HCT116 (cell line): ENCODE measurements around the gene HMX3. TPM values are rescaled to one million over a fixed set of nuclear protein-coding genes. Genes with fewer than 3 reads are reported as not detected.

ENCODE experiments used
- ATAC-seq: fragments of 200-7000 bp; cut with Tn5 transposase; 2 replicates; pipeline ENCODE4 v1.9.1; 2020; ENCODE audit warnings: mild to moderate bottlenecking, moderate library complexity
- BruUV-seq: library from RNA; stranded (reverse); fragments of 400-500 nt; replicated peaks from 2 replicates; lab custom pipeline; 2021; lab: Mats Ljungman, UMichigan
- CTCF ChIA-PET: fragments of 300-600 bp; sonication (Branson Sonifier 250); formaldehyde crosslinking; loops from one replicate; lab custom pipeline; 2021; ENCODE audit warnings: antibody characterized with exemption; lab: Charles Lee
- POLR2A ChIA-PET: fragments of 300-600, 350-600 bp; sonication (Branson Sonifier 250); formaldehyde crosslinking; loops from one replicate; lab custom pipeline; 2021; ENCODE audit warnings: antibody characterized with exemption; lab: Charles Lee
- RAD21 ChIA-PET, 2 experiments: fragments of 300-600 bp; sonication (Branson Sonifier 250); formaldehyde crosslinking; loops; one replicate each; lab custom pipeline; 2023; ENCODE audit warnings: low total read pairs in 2 of 2; ENCODE audit not compliant: uncharacterized antibody in 2 of 2, unreplicated experiment in 2 of 2, low non-redundant PET in 1 of 2; lab: Charles Lee
- DNase-seq: peaks from one replicate; pipeline ENCODE4 v3.0.0-alpha.2; 2010; ENCODE audit warnings: low read depth, low spot score
- H2AFZ ChIP-seq: fragments of 200-600 bp; shearing (Covaris generic), sonication (generic); 2 replicates; pipeline ENCODE4 v1.6.1; 2017; ENCODE audit warnings: low read depth, mixed run types, mixed read lengths, antibody characterized with exemption, low read length; ENCODE audit not compliant: poor library complexity, severe bottlenecking
- H3K27ac ChIP-seq: 2 replicates; pipeline ENCODE4 v1.5.1; 2012; ENCODE audit warnings: low read depth, low read length
- H3K27me3 ChIP-seq: fragments of 200-600 bp; sonication (generic); 2 replicates; pipeline ENCODE4 v1.6.1; 2016; ENCODE audit warnings: mixed run types, low read length, mixed read lengths; ENCODE audit not compliant: insufficient read depth
- H3K36me3 ChIP-seq, 2 experiments: fragments of 200-500 bp in 1 of 2; fragments of 200-600 bp in 1 of 2; sonication (Bioruptor generic) in 1 of 2; sonication (generic) in 1 of 2; 2 replicates each; pipeline versions ENCODE4 v1.5.1 to v1.6.1; 2014 to 2016; ENCODE audit warnings: low read length in 2 of 2, inconsistent platforms in 1 of 2, mixed read lengths in 1 of 2, mixed run types in 1 of 2; ENCODE audit not compliant: insufficient read depth in 2 of 2, control insufficient read depth in 1 of 2
- H3K4me1 ChIP-seq, 2 experiments: fragments of 200-600 bp in 1 of 2; sonication (generic) in 1 of 2; 2 replicates each; pipeline versions ENCODE4 v1.5.1 to v1.6.1; 2012 to 2017; ENCODE audit warnings: low read length in 2 of 2, inconsistent platforms in 1 of 2, mild to moderate bottlenecking in 1 of 2, mixed read lengths in 1 of 2, mixed run types in 1 of 2, moderate library complexity in 1 of 2; ENCODE audit not compliant: insufficient read depth in 2 of 2, control insufficient read depth in 1 of 2
- H3K4me2 ChIP-seq: fragments of 200-600 bp; sonication (generic); 2 replicates; pipeline ENCODE4 v1.6.1; 2017; ENCODE audit warnings: mixed run types, low read length, mixed read lengths
- H3K4me3 ChIP-seq, 2 experiments: fragments of 200-600 bp in 1 of 2; sonication (generic) in 1 of 2; replicated peaks in 1 of 2; 2 replicates each; pipeline ENCODE4 v1.5.1; 2011 to 2016; ENCODE audit warnings: low read length in 2 of 2, control low read depth in 1 of 2, low read depth in 1 of 2, mild to moderate bottlenecking in 1 of 2, mixed read lengths in 1 of 2, mixed run types in 1 of 2
- H3K79me2 ChIP-seq: fragments of 200-600 bp; sonication (generic); 2 replicates; pipeline ENCODE4 v1.6.1; 2017; ENCODE audit warnings: mild to moderate bottlenecking, mixed run types, low read length, moderate library complexity, mixed read lengths; ENCODE audit not compliant: insufficient read depth
- H3K9ac ChIP-seq: fragments of 200-600 bp; sonication (generic); 2 replicates; pipeline ENCODE4 v1.6.1; 2016; ENCODE audit warnings: low read length, mixed read lengths
- H3K9me2 ChIP-seq: fragments of 200-600 bp; sonication (generic), shearing (Covaris generic); 2 replicates; pipeline ENCODE4 v1.6.1; 2017; ENCODE audit warnings: mixed run types, mild to moderate bottlenecking, moderate library complexity; ENCODE audit not compliant: insufficient read depth
- H3K9me3 ChIP-seq, 2 experiments: fragments of 200-500 bp in 1 of 2; fragments of 200-600 bp in 1 of 2; sonication (Bioruptor generic) in 1 of 2; sonication (generic) in 1 of 2; 2 replicates each; pipeline ENCODE4 v1.6.1; 2014 to 2017; ENCODE audit warnings: low read length in 2 of 2, mixed read lengths in 2 of 2, inconsistent platforms in 1 of 2, low read depth in 1 of 2, mild to moderate bottlenecking in 1 of 2, mixed run types in 1 of 2, moderate library complexity in 1 of 2; ENCODE audit not compliant: control insufficient read depth in 1 of 2, insufficient read depth in 1 of 2
- H4K20me1 ChIP-seq: fragments of 200-600 bp; sonication (generic), shearing (Covaris generic); 2 replicates; pipeline ENCODE4 v1.6.1; 2017; ENCODE audit warnings: mixed run types, mild to moderate bottlenecking, moderate library complexity; ENCODE audit not compliant: insufficient read depth
- CBX3 ChIP-seq: IDR thresholded peaks from 2 replicates; pipeline ENCODE4 v1.6.1; 2012; ENCODE audit warnings: low read depth
- CEBPB ChIP-seq: IDR thresholded peaks from 2 replicates; pipeline ENCODE4 v1.6.1; 2012; ENCODE audit warnings: low read depth
- EGR1 ChIP-seq: IDR thresholded peaks from 2 replicates; pipeline ENCODE4 v1.6.1; 2012; ENCODE audit warnings: low read depth
- JUND ChIP-seq: IDR thresholded peaks from 2 replicates; pipeline ENCODE4 v1.6.1; 2012
- MAX ChIP-seq: IDR thresholded peaks from 2 replicates; pipeline ENCODE4 v1.6.1; 2012
- RAD21 ChIP-seq: IDR thresholded peaks from 2 replicates; pipeline ENCODE4 v1.6.1; 2012; ENCODE audit warnings: low read depth, mild to moderate bottlenecking
- SIN3A ChIP-seq: IDR thresholded peaks from 2 replicates; pipeline ENCODE4 v1.6.1; 2012; ENCODE audit warnings: low read depth
- SRF ChIP-seq: IDR thresholded peaks from 2 replicates; pipeline ENCODE4 v1.6.1; 2012; ENCODE audit warnings: low read depth
- ZFX ChIP-seq: fragments of 450-650 bp; IDR thresholded peaks from 2 replicates; pipeline ENCODE4 v1.6.1; 2017
- intact Hi-C: fragments of 100-400 bp; cut with micrococcal nuclease; formaldehyde crosslinking; loops from 2 replicates; pipeline ENCODE4 v1.10.0; 2022
- total RNA-seq: library from RNA; stranded (reverse); gene quantifications from one replicate; pipeline ENCODE4 v1.2.1, GENCODE V29; 2021; ENCODE audit not compliant: unreplicated experiment
- TF ChIP-seq, protein P1 (sequence below): IDR thresholded peaks from 2 replicates; pipeline ENCODE4 v1.6.1; 2012; ENCODE audit warnings: low read depth
- TF ChIP-seq, protein P2 (sequence below): IDR thresholded peaks from 2 replicates; pipeline ENCODE4 v1.6.1; 2011; ENCODE audit warnings: mild to moderate bottlenecking, low read length, moderate library complexity; ENCODE audit not compliant: insufficient replicate concordance; ENCODE audit errors: extremely low read depth
- TF ChIP-seq, protein P3 (sequence below): IDR thresholded peaks from 2 replicates; pipeline ENCODE4 v1.6.1; 2012
- TF ChIP-seq, protein P4 (sequence below), 3 experiments: fragments of 200-600 bp in 1 of 3; sonication (generic) in 1 of 3; IDR thresholded peaks in 2 of 3; conservative IDR thresholded peaks in 1 of 3; 2 replicates each; pipeline ENCODE4 v1.5.1; 2012 to 2017; ENCODE audit warnings: low read depth in 2 of 3, low read length in 2 of 3, antibody characterized with exemption in 1 of 3, borderline replicate concordance in 1 of 3, control low read depth in 1 of 3, mild to moderate bottlenecking in 1 of 3, mixed read lengths in 1 of 3, mixed run types in 1 of 3, moderate library complexity in 1 of 3; ENCODE audit not compliant: insufficient read depth in 1 of 3

HMX3 gene
- total RNA-seq, 1 experiment from 2014 or later = not detected

GRCh38 chr10:123101872-123102271 lies 33.9 kb upstream of the HMX3 start:
- no peak overlapping the region for H3K4me3 ChIP-seq
- TF ChIP-seq EGR1 = no peak
- TF ChIP-seq, protein P1, sequence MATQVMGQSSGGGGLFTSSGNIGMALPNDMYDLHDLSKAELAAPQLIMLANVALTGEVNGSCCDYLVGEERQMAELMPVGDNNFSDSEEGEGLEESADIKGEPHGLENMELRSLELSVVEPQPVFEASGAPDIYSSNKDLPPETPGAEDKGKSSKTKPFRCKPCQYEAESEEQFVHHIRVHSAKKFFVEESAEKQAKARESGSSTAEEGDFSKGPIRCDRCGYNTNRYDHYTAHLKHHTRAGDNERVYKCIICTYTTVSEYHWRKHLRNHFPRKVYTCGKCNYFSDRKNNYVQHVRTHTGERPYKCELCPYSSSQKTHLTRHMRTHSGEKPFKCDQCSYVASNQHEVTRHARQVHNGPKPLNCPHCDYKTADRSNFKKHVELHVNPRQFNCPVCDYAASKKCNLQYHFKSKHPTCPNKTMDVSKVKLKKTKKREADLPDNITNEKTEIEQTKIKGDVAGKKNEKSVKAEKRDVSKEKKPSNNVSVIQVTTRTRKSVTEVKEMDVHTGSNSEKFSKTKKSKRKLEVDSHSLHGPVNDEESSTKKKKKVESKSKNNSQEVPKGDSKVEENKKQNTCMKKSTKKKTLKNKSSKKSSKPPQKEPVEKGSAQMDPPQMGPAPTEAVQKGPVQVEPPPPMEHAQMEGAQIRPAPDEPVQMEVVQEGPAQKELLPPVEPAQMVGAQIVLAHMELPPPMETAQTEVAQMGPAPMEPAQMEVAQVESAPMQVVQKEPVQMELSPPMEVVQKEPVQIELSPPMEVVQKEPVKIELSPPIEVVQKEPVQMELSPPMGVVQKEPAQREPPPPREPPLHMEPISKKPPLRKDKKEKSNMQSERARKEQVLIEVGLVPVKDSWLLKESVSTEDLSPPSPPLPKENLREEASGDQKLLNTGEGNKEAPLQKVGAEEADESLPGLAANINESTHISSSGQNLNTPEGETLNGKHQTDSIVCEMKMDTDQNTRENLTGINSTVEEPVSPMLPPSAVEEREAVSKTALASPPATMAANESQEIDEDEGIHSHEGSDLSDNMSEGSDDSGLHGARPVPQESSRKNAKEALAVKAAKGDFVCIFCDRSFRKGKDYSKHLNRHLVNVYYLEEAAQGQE = no peak
- no peak for TF ChIP-seq MAX
- TF ChIP-seq SRF = no peak
- TF ChIP-seq CEBPB = no peak
- TF ChIP-seq RAD21 = peak; percentile 31; the same call in 1 of the 2 replicates
- TF ChIP-seq ZFX = no peak
- no peak for TF ChIP-seq JUND
- TF ChIP-seq SIN3A = no peak
- TF ChIP-seq, protein P2, sequence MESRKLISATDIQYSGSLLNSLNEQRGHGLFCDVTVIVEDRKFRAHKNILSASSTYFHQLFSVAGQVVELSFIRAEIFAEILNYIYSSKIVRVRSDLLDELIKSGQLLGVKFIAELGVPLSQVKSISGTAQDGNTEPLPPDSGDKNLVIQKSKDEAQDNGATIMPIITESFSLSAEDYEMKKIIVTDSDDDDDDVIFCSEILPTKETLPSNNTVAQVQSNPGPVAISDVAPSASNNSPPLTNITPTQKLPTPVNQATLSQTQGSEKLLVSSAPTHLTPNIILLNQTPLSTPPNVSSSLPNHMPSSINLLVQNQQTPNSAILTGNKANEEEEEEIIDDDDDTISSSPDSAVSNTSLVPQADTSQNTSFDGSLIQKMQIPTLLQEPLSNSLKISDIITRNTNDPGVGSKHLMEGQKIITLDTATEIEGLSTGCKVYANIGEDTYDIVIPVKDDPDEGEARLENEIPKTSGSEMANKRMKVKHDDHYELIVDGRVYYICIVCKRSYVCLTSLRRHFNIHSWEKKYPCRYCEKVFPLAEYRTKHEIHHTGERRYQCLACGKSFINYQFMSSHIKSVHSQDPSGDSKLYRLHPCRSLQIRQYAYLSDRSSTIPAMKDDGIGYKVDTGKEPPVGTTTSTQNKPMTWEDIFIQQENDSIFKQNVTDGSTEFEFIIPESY = no peak
- TF ChIP-seq, protein P3, sequence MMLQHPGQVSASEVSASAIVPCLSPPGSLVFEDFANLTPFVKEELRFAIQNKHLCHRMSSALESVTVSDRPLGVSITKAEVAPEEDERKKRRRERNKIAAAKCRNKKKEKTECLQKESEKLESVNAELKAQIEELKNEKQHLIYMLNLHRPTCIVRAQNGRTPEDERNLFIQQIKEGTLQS = no peak
- TF ChIP-seq, protein P4, sequence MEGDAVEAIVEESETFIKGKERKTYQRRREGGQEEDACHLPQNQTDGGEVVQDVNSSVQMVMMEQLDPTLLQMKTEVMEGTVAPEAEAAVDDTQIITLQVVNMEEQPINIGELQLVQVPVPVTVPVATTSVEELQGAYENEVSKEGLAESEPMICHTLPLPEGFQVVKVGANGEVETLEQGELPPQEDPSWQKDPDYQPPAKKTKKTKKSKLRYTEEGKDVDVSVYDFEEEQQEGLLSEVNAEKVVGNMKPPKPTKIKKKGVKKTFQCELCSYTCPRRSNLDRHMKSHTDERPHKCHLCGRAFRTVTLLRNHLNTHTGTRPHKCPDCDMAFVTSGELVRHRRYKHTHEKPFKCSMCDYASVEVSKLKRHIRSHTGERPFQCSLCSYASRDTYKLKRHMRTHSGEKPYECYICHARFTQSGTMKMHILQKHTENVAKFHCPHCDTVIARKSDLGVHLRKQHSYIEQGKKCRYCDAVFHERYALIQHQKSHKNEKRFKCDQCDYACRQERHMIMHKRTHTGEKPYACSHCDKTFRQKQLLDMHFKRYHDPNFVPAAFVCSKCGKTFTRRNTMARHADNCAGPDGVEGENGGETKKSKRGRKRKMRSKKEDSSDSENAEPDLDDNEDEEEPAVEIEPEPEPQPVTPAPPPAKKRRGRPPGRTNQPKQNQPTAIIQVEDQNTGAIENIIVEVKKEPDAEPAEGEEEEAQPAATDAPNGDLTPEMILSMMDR (IDR thresholded peaks at IDR 0.05 in 2 of 3, conservative IDR thresholded peaks at IDR 0.05 in 1 of 3; ENCODE audit: borderline replicate concordance in 1 of 3, insufficient read depth in 1 of 3, low read depth in 2 of 3, low read length in 2 of 3) = peak in 2 of 3 experiments; percentile 18 to 26; a peak in 1 of 6 replicates
- TF ChIP-seq CBX3 = no peak
- H3K9me3 ChIP-seq = no peaks in the 10 kb centered on the region
- intact Hi-C loops = no loop called here
- POLR2A ChIA-PET = no interaction called here
- H3K36me3 ChIP-seq = no peaks in the 10 kb centered on the region
- no peaks in the 10 kb centered on the region for H4K20me1 ChIP-seq
- H3K4me2 ChIP-seq = no peak overlapping the region
- peaks cover 0 to 9% of the 10 kb centered on the region in 2 experiments; a peak in 1 of 4 replicates for H3K4me1 ChIP-seq
- CTCF ChIA-PET = interaction anchor here (0.8 to 1.3 kb wide), 3 partner anchors 11 to 279 kb away, joined by 3 to 4 read pairs (median 3); no protein-coding TSS in a partner anchor
- DNase-seq = no peak
- no TSS peak for BruUV-seq
- H3K79me2 ChIP-seq = no peaks in the 10 kb centered on the region
- RAD21 ChIA-PET = no interaction called here
- H3K9ac ChIP-seq = no peak overlapping the region
- peaks cover 4% of the 10 kb centered on the region; the same call in 1 of the 2 replicates for H3K27me3 ChIP-seq
- no peaks in the 10 kb centered on the region for H3K9me2 ChIP-seq
- no peak overlapping the region for H2AFZ ChIP-seq
- no peak overlapping the region for H3K27ac ChIP-seq
- ATAC-seq = peak; percentile 37
